Fibroblast of pulmonary artery (primary cell): ENCODE measurements around the gene COTL1.

Source experiments
- DNase-seq: peaks from one replicate; pipeline ENCODE4 v3.0.0-alpha.2; 2010; ENCODE audit warnings: low read depth
- H3K4me3 ChIP-seq: replicated peaks from 2 replicates; pipeline ENCODE4 v1.5.1; 2011; ENCODE audit warnings: low read depth, mild to moderate bottlenecking, control low read depth, low read length, moderate library complexity
- TF ChIP-seq, protein P1 (sequence below): IDR thresholded peaks from 2 replicates; pipeline ENCODE4 v1.5.1; 2011; ENCODE audit warnings: mild to moderate bottlenecking, control low read depth, low read length, inconsistent platforms; ENCODE audit errors: missing control alignments

The COTL1 gene

DNA sequence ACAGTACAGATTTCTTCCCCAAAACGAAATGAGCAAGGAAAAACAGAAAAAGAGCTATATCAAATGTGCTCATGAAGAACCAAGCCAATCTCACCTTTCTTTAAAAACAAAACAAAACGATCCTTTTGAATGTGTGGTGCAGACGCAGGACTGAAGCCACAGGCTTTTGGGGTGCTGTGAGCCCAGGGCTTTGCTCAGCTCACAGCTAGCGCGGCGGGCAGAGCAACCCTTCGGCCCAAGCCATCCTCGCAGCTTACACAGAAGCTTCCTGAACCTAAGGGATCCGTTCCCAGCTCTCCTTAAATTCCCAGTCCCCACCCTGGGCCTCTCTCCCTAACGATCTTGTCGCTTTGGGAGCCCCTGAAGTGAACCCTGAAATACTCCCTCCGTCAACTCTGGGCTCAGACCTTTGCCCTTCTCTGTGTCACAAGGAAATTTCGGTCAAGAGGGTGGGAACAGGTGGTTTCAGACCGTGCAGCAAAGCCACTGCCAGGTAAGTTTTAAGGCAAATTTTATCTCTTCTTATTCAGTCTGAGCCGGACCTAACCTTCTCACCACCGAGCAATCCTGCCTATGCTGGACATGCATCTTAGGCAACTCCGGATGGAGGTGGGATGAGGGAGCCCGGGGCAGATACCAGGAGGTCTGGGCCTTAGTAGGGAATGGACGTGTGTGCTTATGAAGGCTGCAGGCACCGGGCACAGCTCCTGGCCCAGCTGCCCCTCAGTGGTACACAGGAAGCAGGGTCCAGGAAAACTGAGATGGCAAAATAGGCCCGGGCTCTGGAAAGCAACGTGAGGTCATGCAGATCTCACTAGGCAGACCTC is 52.0 kb downstream of the COTL1 start:
- TF ChIP-seq, protein P1, sequence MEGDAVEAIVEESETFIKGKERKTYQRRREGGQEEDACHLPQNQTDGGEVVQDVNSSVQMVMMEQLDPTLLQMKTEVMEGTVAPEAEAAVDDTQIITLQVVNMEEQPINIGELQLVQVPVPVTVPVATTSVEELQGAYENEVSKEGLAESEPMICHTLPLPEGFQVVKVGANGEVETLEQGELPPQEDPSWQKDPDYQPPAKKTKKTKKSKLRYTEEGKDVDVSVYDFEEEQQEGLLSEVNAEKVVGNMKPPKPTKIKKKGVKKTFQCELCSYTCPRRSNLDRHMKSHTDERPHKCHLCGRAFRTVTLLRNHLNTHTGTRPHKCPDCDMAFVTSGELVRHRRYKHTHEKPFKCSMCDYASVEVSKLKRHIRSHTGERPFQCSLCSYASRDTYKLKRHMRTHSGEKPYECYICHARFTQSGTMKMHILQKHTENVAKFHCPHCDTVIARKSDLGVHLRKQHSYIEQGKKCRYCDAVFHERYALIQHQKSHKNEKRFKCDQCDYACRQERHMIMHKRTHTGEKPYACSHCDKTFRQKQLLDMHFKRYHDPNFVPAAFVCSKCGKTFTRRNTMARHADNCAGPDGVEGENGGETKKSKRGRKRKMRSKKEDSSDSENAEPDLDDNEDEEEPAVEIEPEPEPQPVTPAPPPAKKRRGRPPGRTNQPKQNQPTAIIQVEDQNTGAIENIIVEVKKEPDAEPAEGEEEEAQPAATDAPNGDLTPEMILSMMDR: no peak
- no peak for DNase-seq
- H3K4me3 ChIP-seq: no peak overlapping the region

DNA sequence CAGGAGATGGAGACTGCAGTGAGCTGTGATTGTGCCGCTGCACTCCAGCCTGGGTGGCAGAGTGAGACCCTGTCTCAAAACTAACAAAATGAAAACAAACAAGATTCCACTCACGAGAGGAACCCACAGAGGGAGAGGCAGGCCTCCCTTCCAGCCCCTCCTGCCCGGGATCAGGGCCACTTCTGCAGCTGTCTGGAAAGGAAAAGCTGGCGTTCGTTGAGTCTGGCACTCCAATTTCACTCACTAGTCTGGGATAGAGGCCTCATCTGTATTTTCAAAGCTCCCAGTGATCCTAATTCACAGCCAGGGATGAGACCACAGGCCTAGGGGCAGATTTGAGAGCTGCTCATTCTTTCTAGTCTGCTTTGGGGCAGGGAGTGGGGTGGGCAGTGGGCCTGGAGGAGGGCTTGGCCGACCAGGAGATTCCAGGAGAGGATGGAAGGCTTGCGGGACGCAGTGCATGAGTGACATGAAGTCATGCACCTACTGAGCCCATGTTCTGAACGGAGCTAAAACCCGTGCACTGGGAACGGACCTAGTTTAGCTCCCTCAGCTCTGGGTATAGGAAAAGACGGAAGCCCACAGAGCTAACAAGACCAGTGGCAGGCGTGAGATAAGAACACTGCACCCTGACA is 54.0 kb downstream of the COTL1 start:
- DNase-seq: no peak
- TF ChIP-seq, protein P1: no peak
- no peak overlapping the region for H3K4me3 ChIP-seq

DNA sequence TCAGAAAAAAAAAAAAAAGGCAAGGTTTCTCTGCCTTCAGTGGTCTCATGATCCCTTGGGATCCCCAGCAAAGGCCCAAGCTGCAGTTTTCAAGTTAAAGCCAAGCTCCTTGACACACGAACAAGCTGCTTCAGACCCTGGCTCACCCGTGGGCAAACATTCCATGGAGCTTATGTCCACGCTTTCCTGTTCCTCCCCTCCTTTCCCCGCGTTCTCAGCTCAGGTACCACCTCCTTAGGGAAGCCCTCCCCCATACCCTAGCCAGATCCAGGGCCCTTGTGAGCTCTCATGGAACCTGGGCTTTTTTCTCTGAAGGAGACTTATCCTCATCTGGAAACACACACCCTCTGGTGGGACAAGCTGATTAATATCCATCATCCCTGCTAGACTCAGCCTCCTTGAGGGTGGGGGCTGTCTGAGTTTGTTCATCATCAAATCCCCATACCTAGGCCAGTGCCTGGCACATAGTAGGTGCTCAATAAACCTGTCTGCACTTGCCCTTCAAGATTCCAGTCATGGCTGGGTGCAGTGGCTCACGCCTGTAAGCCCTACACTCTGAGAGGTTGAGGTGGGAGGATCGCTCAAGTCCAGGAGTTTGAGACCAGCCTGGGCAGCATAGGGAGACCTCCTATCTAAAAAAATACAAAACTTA is 54.7 kb downstream of the COTL1 start:
- H3K4me3 ChIP-seq: no peak overlapping the region
- TF ChIP-seq, protein P1: no peak
- DNase-seq: no peak

DNA sequence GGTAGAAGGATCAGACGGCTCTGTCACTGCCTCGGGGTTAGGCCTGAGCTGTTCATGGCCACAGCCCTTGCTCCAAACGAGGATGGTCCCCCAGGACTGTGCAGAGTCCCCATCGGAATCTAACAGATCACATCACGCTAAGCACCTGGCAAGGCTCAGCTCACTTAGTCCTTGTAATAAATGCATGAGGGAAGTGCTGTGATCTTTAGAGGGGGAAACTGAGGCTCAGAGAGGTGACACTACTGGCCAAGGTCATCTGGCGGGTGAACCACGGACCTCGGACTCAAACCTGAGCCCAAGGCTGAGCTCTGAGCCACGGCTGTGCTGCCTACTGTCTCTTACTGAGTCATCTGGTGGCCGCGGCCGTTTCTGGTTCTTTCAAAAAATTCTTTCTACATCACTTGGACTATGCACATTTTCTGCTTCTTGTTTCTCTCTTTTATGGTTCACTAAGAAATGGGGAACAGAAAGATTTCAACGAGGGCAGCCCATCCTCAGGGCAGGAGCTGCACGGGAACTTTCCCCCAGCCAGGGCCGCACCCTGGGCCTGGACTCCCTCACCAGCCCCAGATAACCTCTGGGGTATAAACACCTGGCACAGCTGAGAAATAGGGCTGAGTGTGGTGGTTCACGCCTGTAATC is 55.6 kb downstream of the COTL1 start:
- DNase-seq: no peak
- TF ChIP-seq, protein P1: no peak
- no peak overlapping the region for H3K4me3 ChIP-seq

DNA sequence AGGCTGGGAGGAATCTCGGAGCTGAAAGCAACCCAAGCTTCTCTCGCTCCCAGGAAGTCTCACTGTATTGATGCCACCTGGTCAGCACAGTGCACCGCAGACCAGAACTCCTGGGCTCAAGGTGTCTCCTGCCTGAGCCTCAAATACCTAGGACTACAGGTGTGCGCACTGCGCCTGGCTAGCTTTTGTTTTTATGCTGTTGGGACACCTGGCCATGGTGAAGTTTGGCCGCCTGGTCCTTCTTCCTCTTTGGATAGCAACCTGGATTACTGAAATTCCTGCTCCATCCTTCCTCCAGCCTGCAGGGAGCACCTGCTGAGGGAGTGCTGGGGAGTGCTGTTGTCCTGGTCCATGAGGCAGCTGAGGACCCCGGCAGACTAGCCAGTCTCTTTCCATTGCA is 56.6 kb downstream of the COTL1 start:
- TF ChIP-seq, protein P1: no peak
- H3K4me3 ChIP-seq: no peak overlapping the region
- no peak for DNase-seq

DNA sequence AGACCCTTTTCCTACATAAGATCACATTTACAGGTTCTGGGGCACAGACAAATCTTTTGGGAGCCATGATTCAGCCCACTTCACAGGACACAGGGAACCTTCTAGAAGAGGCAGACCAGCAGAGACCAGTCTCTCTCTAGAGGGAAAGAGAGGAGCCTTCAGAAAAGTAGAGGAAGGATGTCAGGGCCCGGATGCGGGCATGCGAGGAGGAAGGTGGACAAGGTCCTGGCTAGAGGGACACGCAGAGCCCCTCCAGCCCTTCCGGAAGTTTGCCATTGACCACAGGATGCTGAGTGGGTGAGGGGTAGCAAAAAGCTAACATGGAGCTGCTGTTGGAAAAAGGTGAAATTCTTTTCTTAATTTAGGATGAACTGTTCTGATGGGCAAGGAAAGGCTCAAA is 57.6 kb downstream of the COTL1 start:
- H3K4me3 ChIP-seq: no peak overlapping the region
- TF ChIP-seq, protein P1: no peak
- DNase-seq: no peak
